Activated CD4-positive, alpha-beta T cell treated with anti-CD3 and anti-CD28 coated beads for 48 hours (primary cell): ENCODE measurements around the gene ZNF655.
A peak's percentile ranks its signal among the peaks of the same experiment; 100 is the strongest.

Source experiments
- DNase-seq: peaks from one replicate; pipeline ENCODE4 v3.0.0-alpha.2; 2020

Gene ZNF655

DNA sequence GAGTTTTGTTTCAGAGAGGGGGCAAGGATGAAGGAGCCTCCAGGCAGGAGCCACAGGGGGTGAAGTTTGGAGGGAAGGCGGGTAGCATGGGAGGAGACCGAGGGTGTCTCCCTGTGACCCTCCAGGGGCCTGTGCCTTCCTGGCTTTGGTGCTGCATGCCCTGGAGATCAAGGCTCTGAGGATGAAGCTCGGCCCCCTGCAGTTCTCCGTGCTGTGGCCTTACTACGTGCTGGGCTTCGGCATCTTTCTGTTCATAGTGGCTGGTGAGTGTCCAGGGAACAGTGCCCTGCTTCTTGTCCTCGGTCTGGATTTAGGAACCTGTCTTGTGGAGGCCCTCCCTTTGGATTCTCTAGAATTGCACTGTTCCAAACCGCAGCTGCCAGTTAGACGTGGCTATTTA is 49.1 kb downstream of the ZNF655 start:
- DNase-seq = no peak

DNA sequence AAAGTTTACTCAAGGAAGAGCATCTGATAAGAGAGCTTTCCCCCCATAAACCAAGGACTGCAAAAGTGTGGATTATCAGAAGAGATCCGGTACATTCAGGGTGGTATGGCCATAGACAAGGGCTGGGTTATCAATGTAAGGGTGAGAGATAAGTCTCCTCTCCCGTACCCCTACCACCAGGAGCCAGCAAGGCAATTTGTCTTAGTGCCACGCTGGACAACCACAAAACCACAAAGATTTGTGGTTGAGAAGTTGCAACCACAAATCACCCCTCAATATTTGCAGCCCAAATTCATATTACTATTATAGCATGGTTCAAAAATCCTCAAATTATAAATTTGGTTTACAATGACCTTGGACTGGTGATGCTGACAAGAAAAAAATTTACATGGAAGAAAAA is 56.1 kb downstream of the ZNF655 start:
- no peak for DNase-seq

DNA sequence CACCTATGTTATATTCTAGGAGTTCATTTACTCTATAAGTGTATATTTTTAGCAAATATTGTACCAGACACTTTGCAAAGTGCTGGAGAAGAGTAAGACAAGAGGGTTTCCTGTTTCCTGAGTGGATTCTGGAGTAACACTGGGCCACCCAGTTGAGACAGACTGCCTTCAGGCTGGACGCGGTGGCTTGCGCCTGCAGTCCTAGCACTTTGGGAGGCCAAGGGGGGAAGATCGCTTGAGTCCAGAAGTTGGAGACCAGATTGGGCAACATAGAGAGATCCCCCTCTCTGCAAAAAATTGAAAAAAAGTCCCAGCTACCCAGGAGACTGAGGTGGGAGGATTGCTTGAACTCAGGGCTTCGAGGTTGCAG is 57.5 kb downstream of the ZNF655 start:
- no peak for DNase-seq

DNA sequence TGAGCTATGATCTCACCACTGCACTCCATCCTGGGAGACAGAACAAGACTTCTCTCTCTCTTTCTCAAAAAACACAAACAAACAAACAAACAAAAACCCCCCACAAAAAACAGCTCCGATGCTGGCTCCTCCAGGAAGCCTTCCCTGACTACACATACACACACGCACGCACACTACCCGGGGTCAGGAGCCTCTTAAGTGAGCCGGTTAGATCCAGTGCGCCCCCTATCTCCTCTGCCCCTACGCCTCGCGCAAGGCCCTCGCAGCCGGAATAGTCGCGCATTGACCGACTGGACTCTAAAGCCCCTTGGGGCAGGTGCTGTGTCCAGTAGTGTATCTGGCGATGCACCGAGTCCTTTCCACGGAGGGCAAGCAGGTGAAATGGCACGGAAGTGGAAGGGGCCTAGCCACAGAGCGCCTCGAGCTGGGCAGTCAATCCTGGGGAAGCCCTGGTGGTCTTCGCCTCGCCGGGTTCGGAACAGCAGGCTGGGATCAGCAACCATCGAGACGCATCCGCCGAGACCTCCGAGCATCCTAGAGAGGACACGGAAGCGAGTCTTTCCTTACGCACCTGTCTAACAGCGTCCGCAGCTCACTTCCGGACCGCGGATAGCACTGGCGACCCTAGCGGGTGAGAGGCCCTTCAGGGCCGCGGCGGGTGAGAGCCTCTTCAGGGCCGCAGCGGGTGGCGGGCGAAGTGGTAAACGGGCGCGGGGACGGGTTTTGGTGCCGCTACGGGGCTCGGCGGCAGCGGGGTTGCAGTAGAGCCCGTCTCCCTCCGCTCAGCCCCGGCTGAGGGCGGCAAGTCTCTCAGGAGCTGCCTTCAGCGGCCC is 58.1 kb downstream of the ZNF655 start, which contains the start of gene ZSCAN25:
ZSCAN25 (plus strand) TSS at position 588 of the 833 bp plus-strand sequence. CDS start 2,661 bp downstream, outside the sequence.
- peak; percentile 92 for DNase-seq

DNA sequence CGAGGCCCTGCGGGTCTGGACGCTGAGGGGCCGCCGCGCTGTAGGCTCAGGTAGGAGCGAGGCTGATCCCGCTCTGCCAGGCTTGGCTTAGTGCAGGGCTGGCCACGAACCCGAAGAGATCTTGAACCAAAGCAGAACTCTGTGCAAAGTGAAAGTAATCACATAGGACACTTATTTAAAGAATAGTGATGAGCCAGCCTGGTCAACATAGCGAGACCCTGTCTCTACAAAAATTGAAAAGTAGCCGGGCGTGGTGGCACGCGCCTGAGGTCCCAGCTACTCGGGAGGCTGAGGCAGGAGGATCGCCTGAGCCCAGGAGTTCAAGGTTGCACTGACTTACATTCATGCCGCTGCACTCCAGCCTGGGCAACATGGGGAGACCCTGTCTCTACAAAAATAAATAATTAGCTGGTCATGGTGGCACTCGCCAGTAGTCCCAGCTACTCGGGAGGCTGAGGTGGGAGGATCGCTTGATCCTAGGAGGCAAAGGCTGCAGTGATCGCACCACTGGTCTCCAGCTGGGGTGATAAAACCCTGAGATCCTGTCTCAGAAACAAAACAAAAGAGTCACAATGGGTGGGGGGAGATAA is 58.8 kb downstream of the ZNF655 start:
- DNase-seq = no peak

DNA sequence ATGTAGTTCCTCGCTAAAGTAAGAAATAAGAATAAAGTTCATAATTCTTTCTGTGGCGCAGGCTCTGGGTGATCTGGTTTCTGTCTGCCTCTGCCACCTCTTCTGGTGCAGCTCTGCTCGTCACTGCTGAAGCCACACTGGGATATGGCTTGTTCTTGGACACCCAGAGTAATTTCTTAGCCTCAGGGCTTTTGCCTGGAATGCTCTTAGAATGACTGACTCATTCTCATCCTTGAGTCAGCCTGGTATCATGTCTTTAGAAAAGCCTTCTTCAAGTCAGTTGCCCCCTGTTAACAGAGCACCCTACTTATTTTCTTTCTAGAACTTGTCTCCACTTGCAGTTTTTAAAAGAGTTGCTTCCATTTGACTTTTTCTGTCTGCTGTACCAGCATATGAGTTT is 60.3 kb downstream of the ZNF655 start:
- no peak for DNase-seq

DNA sequence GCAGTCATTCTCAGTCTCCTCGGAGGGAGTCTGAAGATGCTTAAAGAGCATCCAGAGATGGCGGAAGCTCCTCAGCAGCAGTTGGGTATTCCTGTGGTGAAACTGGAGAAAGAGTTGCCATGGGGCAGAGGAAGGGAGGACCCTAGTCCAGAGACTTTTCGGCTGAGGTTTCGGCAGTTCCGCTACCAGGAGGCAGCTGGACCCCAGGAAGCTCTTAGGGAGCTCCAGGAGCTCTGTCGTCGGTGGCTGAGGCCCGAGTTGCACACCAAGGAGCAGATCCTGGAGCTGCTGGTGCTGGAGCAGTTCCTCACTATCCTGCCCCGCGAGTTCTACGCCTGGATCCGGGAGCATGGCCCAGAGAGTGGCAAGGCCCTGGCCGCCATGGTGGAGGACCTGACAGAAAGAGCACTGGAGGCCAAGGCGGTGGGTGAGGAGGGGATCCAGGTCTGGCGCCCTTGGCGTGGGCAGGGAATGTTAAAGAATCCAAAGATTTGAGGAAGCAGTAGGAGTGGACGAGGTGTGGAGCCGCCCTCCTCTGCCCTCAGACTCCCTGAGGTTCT is 61.2 kb downstream of the ZNF655 start:
- DNase-seq = no peak

DNA sequence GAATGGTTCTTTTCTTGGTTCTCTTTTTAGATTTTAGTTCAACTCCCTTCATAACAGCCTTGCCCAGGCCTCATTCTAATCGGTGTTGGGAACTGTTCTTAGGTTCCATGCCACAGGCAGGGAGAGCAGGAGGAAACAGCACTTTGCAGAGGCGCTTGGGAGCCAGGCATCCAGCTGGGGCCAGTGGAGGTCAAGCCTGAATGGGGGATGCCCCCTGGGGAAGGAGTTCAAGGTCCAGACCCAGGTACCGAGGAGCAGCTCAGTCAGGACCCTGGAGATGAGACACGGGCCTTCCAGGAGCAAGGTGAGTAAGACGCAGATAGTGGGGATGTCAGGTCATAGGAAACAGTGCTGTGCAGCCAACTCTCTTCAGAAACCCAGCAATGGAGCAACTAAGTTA is 62.8 kb downstream of the ZNF655 start:
- no peak for DNase-seq

DNA sequence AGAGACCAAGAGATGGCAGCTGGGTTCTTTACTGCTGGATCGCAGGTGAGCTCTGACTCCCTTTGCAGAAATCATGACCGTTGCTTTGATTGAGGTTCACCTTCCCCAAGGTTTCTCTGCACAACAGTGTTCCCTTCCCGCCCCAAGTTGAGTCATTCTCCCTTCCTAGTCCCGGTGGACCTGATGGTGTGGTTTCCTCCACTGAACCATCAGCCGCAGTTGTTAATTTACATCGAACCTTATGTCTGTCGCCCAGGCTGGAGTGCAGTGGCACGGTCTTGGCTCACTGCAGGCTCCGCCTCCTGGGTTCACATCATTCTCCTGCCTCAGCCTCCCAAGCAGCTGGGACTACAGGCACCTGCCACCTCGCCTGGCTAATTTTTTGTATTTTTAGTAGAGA is 64.2 kb downstream of the ZNF655 start:
- no peak for DNase-seq

DNA sequence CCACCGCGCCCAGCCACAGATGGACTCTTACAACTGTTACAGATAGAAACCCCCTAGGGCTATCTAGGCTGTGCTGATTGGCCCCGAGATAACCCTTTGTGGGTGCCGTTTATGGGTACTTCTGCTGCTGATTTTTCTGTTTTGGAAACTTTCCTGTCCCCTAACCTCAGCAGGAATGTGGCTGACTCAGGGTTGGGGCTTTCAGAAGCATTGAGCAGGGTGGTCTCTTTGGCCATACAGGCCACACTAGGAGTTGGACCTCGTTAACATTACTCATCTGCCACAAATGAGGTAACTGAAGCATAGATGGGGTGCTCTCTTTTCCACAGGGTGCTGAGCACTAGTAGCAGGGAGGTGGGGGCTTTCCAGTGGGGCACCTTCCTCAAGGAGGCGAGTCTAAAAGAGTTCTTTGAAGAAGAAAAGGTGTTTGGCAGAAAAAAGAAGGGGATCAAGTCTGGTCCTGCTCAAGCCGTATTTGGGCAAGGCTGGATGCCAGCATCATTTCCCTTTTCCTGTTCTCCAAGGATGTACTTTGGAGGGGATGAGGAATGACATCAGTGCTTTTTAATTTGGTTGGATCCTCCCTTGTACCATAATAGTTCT is 64.8 kb downstream of the ZNF655 start:
- DNase-seq = peak; percentile 44

DNA sequence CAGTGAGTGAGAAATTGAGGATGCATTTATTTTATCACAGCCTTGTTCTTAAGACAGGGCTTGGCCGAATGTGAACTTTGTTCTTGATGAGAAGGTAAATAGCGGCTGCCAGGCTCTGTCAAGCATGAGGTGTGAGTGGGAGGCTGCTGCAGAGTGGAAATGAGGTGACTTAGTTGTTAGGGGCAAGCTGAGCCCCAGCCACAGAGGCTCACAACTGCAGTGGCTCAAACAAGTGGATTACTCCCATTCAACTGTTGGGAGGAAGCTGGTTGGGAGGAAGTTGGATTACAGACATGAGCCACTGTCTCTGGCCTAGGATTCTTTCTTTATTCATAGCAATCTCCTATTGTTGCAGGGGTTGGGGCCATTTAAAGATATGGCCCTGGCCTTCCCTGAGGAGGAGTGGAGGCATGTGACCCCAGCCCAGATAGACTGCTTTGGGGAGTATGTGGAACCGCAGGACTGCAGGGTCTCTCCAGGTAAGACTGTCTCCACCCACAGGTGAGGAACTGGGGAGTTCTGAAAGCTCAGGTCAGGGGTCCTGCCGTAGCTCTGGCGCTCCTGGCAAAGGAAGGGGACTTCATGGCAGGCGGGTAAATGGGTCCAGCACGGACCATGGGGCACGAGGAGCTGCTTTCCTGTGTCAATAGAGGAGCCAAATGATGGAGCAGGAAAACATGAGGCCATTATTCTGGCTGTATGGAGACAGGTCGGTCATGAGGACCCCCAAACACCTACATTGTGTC is 65.4 kb downstream of the ZNF655 start:
- peak; percentile 67 for DNase-seq

DNA sequence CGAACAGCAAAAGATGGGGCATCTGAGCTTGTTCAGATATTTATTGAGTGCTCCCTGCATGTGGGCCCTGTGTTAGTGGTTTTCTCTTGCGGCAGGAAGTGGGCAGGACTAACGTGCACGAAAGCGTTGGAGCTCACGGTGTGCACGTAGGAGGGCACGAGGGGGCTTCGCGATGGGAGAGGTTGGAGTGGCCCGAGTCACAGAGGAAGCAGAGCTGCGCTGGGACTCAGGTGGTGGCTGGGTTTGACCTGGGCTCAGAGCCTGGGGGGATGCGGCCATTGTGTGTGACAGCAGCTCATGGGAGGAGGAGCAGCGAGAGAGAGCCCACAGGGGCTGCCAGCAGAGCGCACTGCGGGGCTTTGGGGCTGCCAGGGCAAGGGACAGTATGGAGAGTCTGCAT is 66.0 kb downstream of the ZNF655 start:
- peak; percentile 78 for DNase-seq

DNA sequence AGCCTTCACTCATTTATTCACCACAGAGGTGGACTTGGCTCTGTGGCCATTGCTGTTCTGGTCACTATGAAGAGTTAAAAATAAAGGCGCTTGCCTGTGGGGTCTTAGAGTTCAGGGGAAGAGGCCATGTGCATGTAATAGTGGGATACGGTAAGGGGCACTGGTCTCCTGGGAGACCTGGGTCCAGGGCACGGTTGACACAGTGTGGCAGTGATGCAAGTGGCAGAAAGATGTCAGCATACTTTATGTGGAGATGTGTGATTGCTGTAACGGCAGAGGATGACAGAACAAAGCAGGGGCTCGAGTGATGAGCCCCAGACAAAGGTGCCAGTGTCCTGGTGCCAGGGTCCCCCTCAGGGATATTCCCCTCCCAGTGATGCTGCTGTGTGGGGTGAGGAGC is 66.9 kb downstream of the ZNF655 start:
- no peak for DNase-seq

DNA sequence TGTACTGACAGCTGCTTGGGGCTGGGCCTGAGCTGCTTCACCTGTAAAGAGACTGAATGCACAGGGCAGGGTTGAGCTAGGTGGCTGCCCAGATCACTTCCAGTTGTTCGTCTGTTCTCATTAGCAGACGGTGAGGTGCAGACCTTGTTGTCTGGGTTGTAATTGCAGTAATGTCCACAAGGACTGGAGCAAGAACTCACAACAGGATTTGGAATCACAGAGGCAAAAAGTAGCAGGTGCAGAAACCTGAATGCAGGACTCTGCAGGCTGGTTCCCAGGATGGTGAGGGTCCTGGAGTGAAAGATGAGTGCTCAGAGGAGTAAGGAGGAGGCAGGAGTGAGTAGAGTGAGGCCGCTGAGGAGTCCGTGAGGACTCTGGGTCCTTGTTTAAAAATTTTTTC is 67.5 kb downstream of the ZNF655 start:
- DNase-seq = no peak
